Activated T-cell treated with anti-CD3 and anti-CD28 coated beads, Interleukin-2, amount 50 U/mL, for 1 hour (primary cell): ENCODE data around the gene TNNC2.
A peak's percentile ranks its signal among the peaks of the same experiment; 100 is the strongest.
"Not testable (repeated sequence)": the region's sequence is repeated elsewhere in the genome, so short reads cannot be mapped to it uniquely, and the experiment has no call there.

Experiments
- DNase-seq: peaks from one replicate; pipeline ENCODE4 v3.0.0-alpha.2; 2020

Gene TNNC2

GRCh38 chr20:45848421-45848820 lies 21.3 kb upstream of the TNNC2 start:
- no peak for DNase-seq

- no peak for DNase-seq
Measured at GRCh38 chr20:45845452-45845851, 18.3 kb upstream of the TNNC2 start.

- no peak for DNase-seq
Measured at GRCh38 chr20:45843506-45843905, 16.4 kb upstream of the TNNC2 start.

GRCh38 chr20:45842169-45842812 lies 15.2 kb upstream of the TNNC2 start:
- no peak for DNase-seq

DNA sequence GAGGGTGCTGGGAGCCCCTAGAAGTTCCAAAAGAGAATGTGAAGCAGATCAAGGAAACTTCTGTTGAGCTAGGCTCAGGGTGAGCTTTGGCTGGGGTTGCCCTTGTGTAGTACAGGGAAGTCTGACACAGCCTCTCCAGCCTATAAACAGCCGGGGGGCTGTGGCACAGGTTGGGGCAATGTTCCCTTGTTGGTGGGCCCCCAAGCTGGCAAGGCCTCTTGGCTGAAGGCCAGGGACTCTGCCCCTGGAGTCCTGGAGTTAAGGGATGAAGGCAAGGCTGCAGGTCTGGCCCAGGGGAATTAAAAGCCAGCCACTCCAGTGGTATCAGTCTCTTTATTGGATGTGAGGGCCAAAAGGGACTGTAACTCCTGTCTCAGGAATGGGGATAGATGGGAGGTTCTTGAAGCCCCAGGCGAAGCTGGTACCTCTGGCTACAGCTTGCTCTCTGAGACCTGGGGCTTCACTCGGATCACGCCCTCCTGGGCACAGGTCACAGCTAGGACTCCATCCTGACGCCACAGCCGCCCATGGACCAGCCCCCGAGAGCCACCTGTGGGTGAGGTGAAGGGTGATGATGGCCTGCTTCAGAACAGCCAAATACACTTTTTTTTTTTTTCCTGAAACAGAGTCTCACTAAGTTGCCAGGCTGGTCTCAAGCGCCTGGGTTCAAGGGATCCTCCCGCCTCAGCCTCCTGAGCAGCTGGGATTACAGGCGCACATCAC lies 14.5 kb upstream of the TNNC2 start:
- no peak for DNase-seq

DNA sequence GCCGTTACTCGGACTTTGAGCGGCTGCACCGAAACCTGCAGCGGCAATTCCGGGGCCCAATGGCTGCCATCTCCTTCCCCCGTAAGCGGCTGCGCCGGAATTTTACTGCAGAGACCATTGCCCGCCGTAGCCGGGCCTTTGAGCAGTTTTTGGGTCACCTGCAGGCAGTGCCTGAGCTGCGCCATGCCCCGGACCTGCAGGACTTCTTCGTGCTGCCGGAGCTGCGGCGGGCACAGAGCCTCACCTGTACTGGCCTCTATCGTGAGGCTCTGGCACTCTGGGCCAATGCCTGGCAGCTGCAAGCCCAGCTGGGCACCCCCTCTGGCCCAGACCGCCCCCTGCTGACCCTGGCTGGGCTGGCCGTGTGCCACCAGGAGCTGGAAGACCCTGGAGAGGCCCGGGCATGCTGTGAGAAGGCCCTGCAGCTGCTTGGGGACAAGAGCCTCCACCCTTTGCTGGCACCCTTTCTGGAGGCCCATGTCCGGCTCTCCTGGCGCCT lies 13.6 kb upstream of the TNNC2 start:
- no peak for DNase-seq

- DNase-seq = no peak
Measured at GRCh38 chr20:45836841-45837240, 9.7 kb upstream of the TNNC2 start.

DNA sequence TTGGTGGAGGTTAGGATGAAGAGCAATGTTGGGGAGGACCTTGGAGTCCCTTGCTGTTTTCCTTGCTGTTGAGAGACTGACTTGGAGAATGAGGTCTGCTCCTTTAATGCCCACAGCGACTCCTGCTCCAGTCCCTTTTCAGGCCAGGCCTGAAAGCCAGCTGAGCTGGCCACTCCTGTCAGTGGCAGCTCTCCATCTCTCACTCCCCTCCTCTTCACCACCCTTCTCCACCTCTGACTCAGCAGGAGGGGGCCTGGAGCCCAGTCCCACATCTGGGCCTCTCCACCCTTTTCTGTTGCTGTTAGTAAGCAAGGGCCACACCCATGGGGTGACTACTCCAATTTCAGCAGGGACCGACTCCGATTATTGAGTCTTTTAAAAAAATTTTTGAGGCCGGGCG lies 8.7 kb upstream of the TNNC2 start:
- no peak for DNase-seq

DNA sequence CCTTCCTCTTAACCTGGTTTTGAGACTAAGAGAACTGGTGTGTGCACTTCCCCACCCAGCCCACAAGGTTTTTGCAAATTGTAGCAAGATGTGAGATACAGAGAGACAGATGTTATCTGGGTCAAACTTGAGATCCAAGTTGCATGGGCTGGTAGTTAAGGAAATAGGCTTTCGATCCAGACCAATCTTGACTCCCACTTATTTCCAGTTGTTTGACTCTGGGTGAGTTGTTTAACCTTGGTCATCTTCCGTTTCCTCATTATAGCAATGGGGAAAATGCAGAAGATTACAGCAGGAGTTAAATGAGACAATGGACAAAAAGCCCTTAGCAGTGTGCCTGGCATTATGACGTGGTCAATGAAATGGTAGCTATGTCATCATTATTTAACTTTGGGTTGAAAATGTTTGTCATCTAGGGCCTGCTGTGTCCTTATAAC lies 8.2 kb upstream of the TNNC2 start:
- DNase-seq = no peak

GRCh38 chr20:45834797-45835161 lies 7.7 kb upstream of the TNNC2 start:
- DNase-seq = no peak

- DNase-seq = peak; percentile 64
Measured at GRCh38 chr20:45833883-45834796, 7.0 kb upstream of the TNNC2 start.

GRCh38 chr20:45833030-45833882 lies 6.1 kb upstream of the TNNC2 start, which contains the start of gene SNX21:
TSS of gene SNX21 (plus strand) at chr20:45833799. CDS start at chr20:45833920, 121 bp downstream.
- peak; percentile 44 for DNase-seq

GRCh38 chr20:45832619-45833018 lies 5.5 kb upstream of the TNNC2 start:
- DNase-seq = no peak

- DNase-seq = not testable (repeated sequence)
Measured at GRCh38 chr20:45829673-45830106, 2.6 kb upstream of the TNNC2 start.

DNA sequence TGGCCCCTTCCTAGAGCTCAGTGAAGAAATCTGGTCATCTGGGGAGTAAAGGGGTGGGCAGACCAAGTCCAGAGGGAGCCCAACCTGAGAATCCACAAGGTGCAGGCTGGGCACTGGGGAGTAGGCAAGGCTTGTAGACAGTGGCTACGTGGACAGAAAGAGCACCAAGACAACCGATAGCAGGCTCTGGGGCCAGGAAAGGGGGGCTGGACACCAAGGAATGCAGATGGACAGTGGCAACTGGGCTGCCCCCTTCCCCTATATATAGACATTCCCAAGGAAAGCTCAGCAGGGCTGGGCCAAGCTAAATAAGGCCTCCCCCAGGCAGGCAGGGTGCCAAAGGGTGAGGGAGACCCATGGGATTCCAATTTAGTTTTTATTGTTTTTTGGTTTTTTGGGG lies 1.5 kb upstream of the TNNC2 start:
- DNase-seq = no peak

DNA sequence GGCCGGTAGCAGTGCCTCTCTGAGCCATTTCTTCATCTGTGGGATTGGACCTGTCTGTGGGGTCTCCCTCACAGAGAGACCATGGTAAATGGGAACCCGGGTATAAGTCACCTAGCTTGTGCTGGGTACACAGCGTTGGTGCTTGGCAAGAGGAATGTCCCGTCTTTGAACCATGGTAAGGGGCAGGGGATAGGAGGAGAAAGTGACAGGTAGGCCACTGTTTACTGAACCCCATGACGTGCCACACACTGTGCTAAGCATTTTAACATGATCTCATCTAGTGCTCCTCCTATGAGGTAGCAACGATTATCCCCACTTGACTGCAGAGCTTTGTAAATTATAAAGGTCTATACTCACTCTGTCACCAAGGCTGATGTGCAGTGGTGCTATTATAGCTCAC lies 600 bp upstream of the TNNC2 start:
- no peak for DNase-seq

- DNase-seq = no peak
Measured at GRCh38 chr20:45826381-45827019, 612 bp downstream of the TNNC2 start.

GRCh38 chr20:45823949-45824835 lies 2.9 kb downstream of the TNNC2 start:
- peak; percentile 48 for DNase-seq

- no peak for DNase-seq
Measured at GRCh38 chr20:45822857-45823256, 4.3 kb downstream of the TNNC2 start.

DNA sequence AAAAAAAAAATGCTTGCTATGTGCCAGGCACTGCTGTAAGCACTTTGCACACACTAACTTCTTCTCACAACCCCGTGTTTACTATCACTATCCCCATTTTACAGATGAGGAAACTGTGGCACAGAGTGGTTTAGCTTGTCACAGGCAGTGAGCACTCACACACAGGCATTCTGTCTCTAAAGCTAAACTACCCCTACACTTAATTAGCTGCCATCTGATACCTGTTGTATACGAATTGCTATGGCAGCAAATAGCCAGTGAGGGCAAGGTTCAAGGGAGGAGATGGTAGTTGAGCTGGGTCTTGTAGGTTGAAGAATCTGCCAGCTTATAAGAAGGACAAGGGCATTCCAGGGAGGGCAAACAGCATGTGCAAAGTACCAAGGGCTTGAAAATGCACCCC lies 5.2 kb downstream of the TNNC2 start:
- no peak for DNase-seq

DNA sequence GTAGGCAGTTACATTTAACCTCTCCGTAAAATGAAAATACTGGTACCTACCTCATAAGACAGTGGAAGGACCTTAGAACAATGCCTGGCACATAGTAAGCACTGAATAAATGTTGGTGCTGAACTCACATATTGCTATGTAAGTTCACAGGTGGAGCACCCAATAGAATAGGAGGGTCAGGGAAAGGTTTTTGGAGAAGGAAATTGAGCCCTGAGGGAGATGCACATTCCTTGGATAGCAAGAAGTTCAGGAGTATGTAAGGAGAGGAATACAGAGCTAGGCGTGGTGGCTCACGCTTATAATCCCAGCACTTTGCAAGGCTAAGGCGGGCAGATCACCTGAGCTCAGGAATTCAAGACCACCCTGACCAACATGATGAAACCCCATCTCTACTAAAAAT lies 7.6 kb downstream of the TNNC2 start:
- DNase-seq = no peak
